ENCODE results near the gene SULT2B1. TPM values are rescaled to one million over a fixed set of nuclear protein-coding genes. Genes with fewer than 3 reads are reported as not detected.

The SULT2B1 gene
- total RNA-seq, 1 donor from 2014 or later = not detected

DNA sequence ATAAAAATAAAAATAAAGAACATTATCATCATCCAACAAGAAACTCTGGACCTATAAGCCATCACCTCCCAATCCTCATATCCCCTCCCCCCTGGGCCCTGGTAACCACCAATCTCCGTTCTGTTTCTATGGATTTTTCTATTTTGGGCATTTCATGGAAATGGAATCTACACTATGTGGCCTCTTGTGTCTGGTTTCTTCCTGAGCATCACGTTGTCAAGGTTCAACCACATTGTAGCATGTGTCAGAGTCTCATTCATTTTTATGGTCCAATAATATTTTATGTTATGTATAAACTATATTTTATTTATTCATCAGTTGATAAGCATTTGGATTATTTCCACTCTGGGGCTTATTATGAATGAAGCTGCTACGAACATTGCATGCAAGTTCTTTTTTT lies 26.9 kb downstream of the SULT2B1 start:
- no peaks in the 10 kb centered on the region for H3K9me3 Mint-ChIP-seq
- H3K4me3 Mint-ChIP-seq = no peak overlapping the region
- no peaks in the 10 kb centered on the region for H3K36me3 Mint-ChIP-seq (ENCODE audit: low read depth)
- H3K27ac Mint-ChIP-seq (ENCODE audit: unreplicated experiment) = no peak overlapping the region
- H3K4me1 Mint-ChIP-seq = no peaks in the 10 kb centered on the region
- DNase-seq (ENCODE audit: low read depth, low spot score) = no peak
- H3K27me3 Mint-ChIP-seq (ENCODE audit: low read depth) = no peaks in the 10 kb centered on the region
- TF ChIP-seq, protein P1, sequence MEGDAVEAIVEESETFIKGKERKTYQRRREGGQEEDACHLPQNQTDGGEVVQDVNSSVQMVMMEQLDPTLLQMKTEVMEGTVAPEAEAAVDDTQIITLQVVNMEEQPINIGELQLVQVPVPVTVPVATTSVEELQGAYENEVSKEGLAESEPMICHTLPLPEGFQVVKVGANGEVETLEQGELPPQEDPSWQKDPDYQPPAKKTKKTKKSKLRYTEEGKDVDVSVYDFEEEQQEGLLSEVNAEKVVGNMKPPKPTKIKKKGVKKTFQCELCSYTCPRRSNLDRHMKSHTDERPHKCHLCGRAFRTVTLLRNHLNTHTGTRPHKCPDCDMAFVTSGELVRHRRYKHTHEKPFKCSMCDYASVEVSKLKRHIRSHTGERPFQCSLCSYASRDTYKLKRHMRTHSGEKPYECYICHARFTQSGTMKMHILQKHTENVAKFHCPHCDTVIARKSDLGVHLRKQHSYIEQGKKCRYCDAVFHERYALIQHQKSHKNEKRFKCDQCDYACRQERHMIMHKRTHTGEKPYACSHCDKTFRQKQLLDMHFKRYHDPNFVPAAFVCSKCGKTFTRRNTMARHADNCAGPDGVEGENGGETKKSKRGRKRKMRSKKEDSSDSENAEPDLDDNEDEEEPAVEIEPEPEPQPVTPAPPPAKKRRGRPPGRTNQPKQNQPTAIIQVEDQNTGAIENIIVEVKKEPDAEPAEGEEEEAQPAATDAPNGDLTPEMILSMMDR (conservative IDR thresholded peaks at IDR 0.05) = no peak

DNA sequence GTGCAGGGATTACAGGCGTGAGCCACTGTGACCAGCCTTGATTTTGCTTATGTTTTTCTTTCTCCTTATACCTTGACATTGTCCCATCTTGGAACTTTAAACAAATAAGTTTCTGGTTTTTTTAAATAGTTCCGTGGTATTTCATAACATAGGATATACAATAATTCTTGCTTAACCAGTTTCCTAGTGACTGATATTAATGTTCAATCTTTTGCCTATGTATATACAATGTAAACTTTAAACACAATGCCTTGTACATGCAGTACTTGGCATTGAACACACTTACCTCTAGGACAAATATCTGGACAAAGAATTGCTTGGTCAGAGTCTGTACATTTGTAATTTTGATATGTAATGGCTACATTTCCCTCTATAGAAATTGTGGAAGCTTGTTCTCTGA lies 30.2 kb downstream of the SULT2B1 start:
- H3K9me3 Mint-ChIP-seq = no peaks in the 10 kb centered on the region
- no peak overlapping the region for H3K4me3 Mint-ChIP-seq
- DNase-seq (ENCODE audit: low read depth, low spot score) = no peak
- peaks cover 17% of the 10 kb centered on the region for H3K27me3 Mint-ChIP-seq (ENCODE audit: low read depth)
- no peaks in the 10 kb centered on the region for H3K36me3 Mint-ChIP-seq (ENCODE audit: low read depth)
- H3K27ac Mint-ChIP-seq (ENCODE audit: unreplicated experiment) = no peak overlapping the region
- H3K4me1 Mint-ChIP-seq = peaks cover 4% of the 10 kb centered on the region
- TF ChIP-seq, protein P1 (conservative IDR thresholded peaks at IDR 0.05) = no peak

DNA sequence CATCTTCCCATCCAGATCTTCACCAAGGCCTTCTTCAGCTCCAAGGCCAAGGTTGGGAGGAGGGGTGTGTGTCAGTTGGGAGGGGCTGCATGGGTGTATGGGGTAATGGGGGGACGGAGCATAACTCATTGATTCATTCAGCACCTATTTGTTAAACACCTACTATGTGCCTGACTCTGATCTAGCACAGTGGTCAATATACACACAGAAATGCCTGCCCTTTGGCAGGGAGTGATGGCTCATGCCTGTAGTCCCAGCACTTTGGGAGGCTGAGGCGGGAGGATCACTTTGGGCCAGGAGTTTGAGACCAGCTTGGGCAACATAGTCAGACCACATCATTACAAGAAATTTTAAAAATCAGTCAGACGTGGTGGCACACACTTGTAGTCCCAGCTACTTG lies 35.4 kb downstream of the SULT2B1 start:
- Mint-ChIP-seq H3K4me3 (no peak overlapping the region), H3K36me3 (ENCODE audit: low read depth) (no peaks in the 10 kb centered on the region), H3K27ac (ENCODE audit: unreplicated experiment) (no peak overlapping the region), H3K27me3 (ENCODE audit: low read depth) (peaks cover 41% of the 10 kb centered on the region), H3K4me1 (peaks cover 13% of the 10 kb centered on the region), H3K9me3 (no peaks in the 10 kb centered on the region)
- TF ChIP-seq, protein P1 (conservative IDR thresholded peaks at IDR 0.05) = no peak
- no peak for DNase-seq (ENCODE audit: low read depth, low spot score)

DNA sequence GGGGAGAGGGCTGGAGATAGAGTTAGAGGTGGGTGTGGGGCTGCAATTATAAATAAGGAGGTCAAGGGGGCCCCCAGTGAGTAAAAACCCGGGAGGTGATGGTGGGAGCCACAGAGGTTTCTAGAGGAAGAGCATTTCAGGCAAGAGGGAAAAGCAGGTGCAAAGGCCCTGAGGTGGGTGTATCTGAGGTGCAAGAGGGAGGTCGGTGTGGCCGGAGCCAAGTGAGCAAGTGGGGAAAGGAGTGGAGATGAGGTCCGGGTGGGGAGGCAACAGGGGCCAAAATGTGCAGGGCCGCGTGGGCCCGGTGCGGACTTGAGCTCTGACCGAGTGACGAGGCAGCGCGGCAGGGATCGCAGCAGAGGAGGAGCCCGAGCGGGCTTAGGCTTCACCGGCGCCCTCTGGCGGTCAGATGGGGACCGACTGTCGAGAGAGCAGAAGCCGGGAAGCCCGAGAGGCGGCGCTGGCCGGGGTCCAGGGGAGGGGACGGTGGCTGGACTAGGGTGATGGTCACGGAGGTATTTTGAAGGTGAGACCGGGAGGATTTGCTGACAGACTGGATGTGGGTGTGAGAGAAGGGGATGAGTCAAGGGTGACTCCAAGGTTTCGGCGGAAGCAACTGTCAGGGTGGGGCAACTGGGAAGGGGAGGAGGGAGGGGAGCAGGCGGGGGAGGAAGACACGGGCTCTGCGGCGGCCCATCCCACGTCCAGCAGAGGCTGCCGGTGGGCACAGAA lies 36.9 kb downstream of the SULT2B1 start:
- H3K36me3 Mint-ChIP-seq (ENCODE audit: low read depth) = no peaks in the 10 kb centered on the region
- peaks cover 13% of the 10 kb centered on the region for H3K4me1 Mint-ChIP-seq
- H3K9me3 Mint-ChIP-seq = no peaks in the 10 kb centered on the region
- peak; percentile 98 for DNase-seq (ENCODE audit: low read depth, low spot score)
- H3K27me3 Mint-ChIP-seq (ENCODE audit: low read depth) = peaks cover 41% of the 10 kb centered on the region
- no peak overlapping the region for H3K27ac Mint-ChIP-seq (ENCODE audit: unreplicated experiment)
- TF ChIP-seq, protein P1 (conservative IDR thresholded peaks at IDR 0.05) = peak; percentile 97
- H3K4me3 Mint-ChIP-seq = peak overlapping the region; percentile 64

DNA sequence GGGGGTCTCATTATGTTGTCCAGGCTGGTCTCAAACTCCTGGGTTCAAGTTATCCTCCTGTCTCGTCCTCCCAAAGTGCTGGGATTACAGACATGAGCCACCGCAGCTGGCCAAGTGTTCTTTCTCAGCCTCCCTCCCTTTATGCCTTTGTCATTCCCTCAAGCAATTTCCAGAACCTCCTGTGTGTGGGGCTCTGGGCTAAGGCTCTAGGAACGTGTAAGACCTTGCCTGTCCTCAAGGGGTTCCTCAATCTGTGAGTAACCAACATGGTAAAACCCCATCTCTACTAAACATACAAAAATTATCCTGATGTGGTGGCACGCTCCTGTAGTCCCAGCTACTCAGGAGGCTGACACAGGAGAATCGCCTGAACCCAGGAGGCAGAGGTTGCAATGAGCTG lies 39.0 kb downstream of the SULT2B1 start:
- Mint-ChIP-seq H3K4me3 (no peak overlapping the region), H3K9me3 (no peaks in the 10 kb centered on the region), H3K4me1 (peaks cover 9% of the 10 kb centered on the region), H3K36me3 (ENCODE audit: low read depth) (no peaks in the 10 kb centered on the region), H3K27ac (ENCODE audit: unreplicated experiment) (no peak overlapping the region), H3K27me3 (ENCODE audit: low read depth) (peaks cover 32% of the 10 kb centered on the region)
- TF ChIP-seq, protein P1 (conservative IDR thresholded peaks at IDR 0.05) = peak; percentile 23
- no peak for DNase-seq (ENCODE audit: low read depth, low spot score)

Measured in neural crest cell (in vitro differentiated cells).